GM12801 (cell line): ENCODE data around the gene NPHP4.

ENCODE experiments used
- CTCF ChIP-seq: IDR thresholded peaks from one replicate; pipeline ENCODE4 v1.5.1; 2011; ENCODE audit warnings: control low read depth; ENCODE audit not compliant: insufficient read length; ENCODE audit errors: extremely low read depth

The NPHP4 gene

GRCh38 chr1:5921671-5922070 lies 70.6 kb downstream of the NPHP4 start:
- no peak for TF ChIP-seq CTCF

- no peak for TF ChIP-seq CTCF
Measured at GRCh38 chr1:5921129-5921528, 71.1 kb downstream of the NPHP4 start.

GRCh38 chr1:5920201-5920600 lies 72.0 kb downstream of the NPHP4 start:
- TF ChIP-seq CTCF: no peak

- no peak for TF ChIP-seq CTCF
Measured at GRCh38 chr1:5918275-5918649, 74.0 kb downstream of the NPHP4 start.

- TF ChIP-seq CTCF: no peak
Measured at GRCh38 chr1:5917591-5918274, 74.5 kb downstream of the NPHP4 start.

GRCh38 chr1:5917281-5917590 lies 75.0 kb downstream of the NPHP4 start:
- no peak for TF ChIP-seq CTCF

- no peak for TF ChIP-seq CTCF
Measured at GRCh38 chr1:5916572-5917280, 75.5 kb downstream of the NPHP4 start.
